ENCODE measurements around the gene AKAP3. TPM values are rescaled to one million over a fixed set of nuclear protein-coding genes. Genes with fewer than 3 reads are reported as not detected.

The AKAP3 gene
- total RNA-seq, 4 donors from 2014 or later: 0.44 to 4.5 (median 2.5) TPM; not detected in 1

GRCh38 chr12:4567073-4567881, 81.6 kb downstream of the AKAP3 start:
- TF ChIP-seq, protein P1, sequence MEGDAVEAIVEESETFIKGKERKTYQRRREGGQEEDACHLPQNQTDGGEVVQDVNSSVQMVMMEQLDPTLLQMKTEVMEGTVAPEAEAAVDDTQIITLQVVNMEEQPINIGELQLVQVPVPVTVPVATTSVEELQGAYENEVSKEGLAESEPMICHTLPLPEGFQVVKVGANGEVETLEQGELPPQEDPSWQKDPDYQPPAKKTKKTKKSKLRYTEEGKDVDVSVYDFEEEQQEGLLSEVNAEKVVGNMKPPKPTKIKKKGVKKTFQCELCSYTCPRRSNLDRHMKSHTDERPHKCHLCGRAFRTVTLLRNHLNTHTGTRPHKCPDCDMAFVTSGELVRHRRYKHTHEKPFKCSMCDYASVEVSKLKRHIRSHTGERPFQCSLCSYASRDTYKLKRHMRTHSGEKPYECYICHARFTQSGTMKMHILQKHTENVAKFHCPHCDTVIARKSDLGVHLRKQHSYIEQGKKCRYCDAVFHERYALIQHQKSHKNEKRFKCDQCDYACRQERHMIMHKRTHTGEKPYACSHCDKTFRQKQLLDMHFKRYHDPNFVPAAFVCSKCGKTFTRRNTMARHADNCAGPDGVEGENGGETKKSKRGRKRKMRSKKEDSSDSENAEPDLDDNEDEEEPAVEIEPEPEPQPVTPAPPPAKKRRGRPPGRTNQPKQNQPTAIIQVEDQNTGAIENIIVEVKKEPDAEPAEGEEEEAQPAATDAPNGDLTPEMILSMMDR (IDR thresholded peaks at IDR 0.05; ENCODE audit: low read depth): no peak

DNA sequence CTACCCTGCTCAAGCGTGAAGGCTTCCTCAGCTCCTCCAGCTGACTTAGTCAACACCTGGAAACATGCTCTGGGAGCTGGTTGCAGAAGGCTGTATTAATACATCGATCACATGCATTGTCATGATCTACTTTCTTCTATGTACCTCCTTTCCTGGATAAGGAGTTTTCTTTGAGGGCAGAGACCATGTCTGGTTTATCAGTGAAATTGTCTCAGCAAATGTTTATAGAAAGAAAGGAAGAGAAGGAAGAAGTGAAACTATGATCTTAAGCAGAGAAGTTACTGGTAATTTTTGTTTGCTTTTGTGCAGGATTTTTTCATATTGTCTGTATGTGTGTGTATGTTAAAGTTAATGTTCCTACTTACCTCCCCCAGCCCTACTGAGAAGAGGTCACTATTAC, 82.4 kb downstream of the AKAP3 start:
- TF ChIP-seq, protein P1 (IDR thresholded peaks at IDR 0.05; ENCODE audit: low read depth): no peak

Other genes starting within 250 kb of the AKAP3 start
- not detected for gene FGF6, start 203.2 kb downstream of the AKAP3 start, total RNA-seq
- 1 to 10 TPM in 3 of 4 donors, under 1 TPM in 1; 0.75 to 7.8 (median 1.5) TPM for gene RAD51AP1, start 110.2 kb downstream of the AKAP3 start, total RNA-seq
- 10 to 100 TPM; 15.3 to 48.8 (median 24.0) TPM for gene DYRK4, start 86.8 kb downstream of the AKAP3 start, total RNA-seq
- 10 to 100 TPM; 14.8 to 34.4 (median 24.3) TPM for gene NDUFA9, start 63 bp upstream of the AKAP3 start, total RNA-seq
- 1 to 10 TPM in 3 of 4 donors, under 1 TPM in 1; 0.33 to 3.3 (median 1.3) TPM for gene GALNT8, start 71.3 kb upstream of the AKAP3 start, total RNA-seq

Data from subcutaneous adipose tissue (tissue), 4 donors.